22Rv1 (cell line): Measurements from ENCODE around the gene DNMT3A.

Experiments
- H3K27ac ChIP-seq: fragments of 450-650 bp; 2 replicates; pipeline ENCODE4 v1.5.1; 2017
- ZFX ChIP-seq: fragments of 450-650 bp; IDR thresholded peaks from 2 replicates; pipeline ENCODE4 v1.6.1; 2017; ENCODE audit warnings: antibody characterized with exemption, borderline replicate concordance
- TF ChIP-seq, protein P1 (sequence below): fragments of 450-650 bp; IDR thresholded peaks from 2 replicates; pipeline ENCODE4 v1.5.1; 2017; ENCODE audit warnings: mild to moderate bottlenecking

Gene DNMT3A

DNA sequence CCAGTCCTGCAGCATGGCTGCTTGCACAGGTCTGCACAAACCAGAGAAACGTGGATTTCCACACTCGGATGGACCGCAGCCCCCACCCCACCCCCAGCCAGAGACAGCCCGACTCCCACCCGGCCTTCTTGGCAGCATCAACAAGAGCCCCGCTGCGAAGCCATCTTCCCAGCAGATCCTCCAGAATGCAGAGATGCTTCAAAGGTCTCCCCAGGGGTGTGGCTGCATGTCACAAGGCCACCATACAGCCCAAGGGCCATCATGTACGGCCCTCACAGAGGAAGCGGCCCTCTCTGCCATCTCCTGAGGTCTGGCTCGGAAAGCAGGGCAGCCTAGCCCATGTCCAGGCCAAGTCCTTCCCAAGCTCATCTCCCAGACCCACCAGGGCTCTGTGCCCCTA is 11.5 kb downstream of the DNMT3A start:
- TF ChIP-seq, protein P1, sequence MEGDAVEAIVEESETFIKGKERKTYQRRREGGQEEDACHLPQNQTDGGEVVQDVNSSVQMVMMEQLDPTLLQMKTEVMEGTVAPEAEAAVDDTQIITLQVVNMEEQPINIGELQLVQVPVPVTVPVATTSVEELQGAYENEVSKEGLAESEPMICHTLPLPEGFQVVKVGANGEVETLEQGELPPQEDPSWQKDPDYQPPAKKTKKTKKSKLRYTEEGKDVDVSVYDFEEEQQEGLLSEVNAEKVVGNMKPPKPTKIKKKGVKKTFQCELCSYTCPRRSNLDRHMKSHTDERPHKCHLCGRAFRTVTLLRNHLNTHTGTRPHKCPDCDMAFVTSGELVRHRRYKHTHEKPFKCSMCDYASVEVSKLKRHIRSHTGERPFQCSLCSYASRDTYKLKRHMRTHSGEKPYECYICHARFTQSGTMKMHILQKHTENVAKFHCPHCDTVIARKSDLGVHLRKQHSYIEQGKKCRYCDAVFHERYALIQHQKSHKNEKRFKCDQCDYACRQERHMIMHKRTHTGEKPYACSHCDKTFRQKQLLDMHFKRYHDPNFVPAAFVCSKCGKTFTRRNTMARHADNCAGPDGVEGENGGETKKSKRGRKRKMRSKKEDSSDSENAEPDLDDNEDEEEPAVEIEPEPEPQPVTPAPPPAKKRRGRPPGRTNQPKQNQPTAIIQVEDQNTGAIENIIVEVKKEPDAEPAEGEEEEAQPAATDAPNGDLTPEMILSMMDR = no peak
- no peak for TF ChIP-seq ZFX
- H3K27ac ChIP-seq = no peak overlapping the region

DNA sequence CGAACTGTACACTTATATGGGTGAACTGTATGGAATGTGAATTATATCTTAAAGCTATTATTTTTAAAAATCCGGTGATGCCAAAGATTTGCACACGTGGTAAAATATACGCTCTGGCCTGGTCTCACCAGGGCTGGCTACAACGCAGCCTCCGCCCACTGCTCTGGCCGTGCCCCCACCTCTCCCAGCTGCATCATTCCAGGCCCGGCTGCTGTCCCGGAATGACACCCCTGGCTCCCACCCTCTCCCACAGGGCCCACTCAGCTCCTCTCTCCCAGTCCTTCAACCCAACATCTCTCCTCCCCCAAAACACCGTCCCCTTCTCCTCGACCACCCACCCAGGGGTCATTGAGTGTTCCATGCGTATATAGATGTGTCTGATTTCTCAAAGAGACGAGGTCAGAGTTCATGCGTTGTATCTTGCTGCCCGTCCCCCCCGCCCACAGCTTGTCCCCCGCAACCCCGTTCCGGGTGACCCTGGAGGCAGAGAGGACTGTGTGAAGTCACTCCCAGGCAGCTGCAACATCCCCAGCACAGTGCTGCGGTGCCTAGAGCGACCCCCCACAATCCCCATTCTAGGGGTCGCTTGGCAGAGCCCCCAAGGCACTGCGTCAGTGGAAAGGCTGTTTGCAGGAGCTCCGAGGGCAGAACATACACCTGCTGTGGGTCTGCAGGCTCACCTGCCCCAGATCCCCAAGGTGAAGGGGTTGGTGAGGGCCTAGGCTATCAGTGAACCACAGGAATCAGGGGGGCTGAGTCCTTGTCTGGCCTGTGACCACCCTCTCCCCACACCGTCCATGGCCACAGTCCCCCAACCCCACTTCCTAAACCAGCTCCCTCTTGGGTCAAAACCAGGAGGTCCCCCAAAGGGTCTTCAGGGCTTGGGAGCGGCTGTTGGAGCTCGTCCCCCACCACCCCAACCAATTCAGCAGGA is 13.3 kb downstream of the DNMT3A start:
- TF ChIP-seq, protein P1 = no peak
- TF ChIP-seq ZFX = no peak
- no peak overlapping the region for H3K27ac ChIP-seq

DNA sequence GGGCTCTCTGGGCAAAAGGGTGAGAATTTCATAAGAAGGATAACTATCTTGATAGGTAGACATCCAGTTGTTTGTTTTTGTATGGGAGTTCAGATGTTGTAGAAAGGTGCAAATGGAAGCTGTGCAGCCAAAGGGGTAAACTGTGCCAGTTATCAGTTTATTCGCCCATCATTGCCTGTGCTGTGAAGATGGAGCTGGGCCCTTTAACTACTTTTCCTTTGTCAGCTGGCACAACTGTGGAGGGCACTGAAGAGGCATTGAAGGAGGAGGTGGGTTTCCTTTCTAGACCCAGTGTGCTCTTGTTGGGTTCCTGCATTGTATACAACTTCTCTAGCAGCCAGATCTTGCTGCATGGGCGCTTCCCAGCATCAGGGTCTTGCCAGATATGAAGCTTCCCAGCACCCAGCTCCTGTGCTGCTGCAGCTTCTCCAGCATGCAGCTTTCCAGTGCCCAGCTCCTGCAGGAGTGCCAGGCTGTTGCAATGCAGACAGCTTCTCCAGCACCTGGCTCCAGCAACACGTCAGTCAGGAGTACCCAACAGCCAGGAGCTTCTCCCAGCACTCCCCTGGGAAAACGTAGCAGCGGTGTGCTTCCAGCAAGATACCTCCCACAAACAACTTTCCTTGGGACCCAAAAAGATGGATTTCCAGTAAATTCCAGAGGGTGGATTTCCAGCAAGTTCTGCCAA is 15.3 kb downstream of the DNMT3A start:
- TF ChIP-seq, protein P1 = no peak
- TF ChIP-seq ZFX = no peak
- no peak overlapping the region for H3K27ac ChIP-seq

DNA sequence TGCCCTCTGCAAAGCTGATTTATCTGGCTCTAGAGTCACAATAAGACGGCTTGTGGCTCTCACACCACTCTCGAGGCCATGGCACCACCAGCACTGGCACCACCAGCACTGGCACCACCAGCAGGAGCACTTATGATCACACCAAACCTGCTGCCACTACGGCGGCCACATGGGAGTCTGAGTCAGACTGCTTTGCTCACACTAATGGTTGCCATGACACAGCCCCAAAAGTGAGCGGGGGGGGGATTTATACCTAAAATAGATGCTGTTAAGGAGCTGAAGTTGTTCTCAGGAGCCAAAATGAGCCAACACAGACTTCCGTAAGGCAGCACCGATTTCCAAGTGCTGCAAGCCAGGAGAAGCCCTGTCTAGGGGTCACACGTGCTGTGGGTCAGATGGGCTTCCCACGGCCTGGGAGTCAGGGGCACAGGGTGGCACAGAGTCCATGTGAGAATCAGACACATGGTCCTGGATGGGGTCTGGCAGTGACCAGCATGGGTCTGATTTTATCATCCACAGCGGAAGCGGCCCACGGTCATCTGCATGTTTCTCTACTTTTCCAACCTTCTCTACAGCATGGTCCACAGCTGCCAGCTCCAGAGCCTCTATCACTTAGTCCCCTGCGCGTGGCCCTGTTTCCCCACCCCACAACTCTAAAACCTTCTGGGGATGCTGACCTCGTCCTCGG is 16.7 kb downstream of the DNMT3A start:
- TF ChIP-seq, protein P1 = no peak
- TF ChIP-seq ZFX = no peak
- H3K27ac ChIP-seq = no peak overlapping the region

DNA sequence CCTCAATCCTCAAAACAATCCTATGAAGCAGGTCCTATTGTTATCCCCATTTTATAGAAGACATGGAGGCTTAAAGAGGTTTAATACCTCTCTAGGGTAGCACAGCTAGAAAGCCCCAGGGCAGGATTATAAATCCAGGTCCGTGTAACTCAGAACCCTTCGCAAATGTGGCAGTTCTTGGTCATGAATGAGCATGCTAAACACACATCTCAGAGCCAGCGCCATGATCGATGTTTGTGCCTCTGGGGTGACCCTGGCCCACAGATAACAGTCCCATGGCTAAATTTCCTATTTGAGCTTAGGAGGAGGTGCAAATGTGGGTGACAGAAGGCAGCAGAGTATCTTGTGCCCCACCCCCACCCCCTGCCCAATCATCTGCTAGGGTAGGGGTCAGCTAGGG is 17.5 kb downstream of the DNMT3A start:
- TF ChIP-seq, protein P1 = no peak
- TF ChIP-seq ZFX = no peak
- no peak overlapping the region for H3K27ac ChIP-seq

DNA sequence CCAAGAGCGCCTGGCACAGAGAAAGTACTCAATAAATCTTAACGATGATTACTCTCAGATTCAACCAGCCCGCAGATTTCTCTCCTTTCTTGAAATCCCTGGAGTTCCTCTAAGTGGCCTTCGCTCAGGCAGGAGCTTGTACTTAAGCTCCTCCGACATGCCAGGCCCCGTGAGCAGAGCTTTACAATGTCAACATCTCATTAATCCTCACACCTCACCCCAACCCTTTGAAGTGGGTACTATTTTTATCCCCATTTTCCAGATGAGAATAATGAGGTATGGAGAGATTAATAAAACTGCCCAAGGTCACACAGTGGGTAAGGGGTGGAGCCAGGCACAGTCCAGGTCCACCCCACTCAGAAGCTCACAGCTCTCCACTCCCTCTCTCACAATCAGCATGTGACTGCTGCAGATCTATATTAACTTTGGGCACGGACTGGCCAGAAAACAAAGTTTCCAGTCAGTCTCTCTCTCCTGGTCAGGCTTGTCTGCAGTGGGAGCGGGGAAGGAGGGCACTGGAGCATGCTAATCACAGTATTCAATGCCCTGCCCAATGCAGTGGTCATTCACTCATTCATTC is 18.0 kb downstream of the DNMT3A start:
- H3K27ac ChIP-seq = no peak overlapping the region
- TF ChIP-seq, protein P1 = no peak
- no peak for TF ChIP-seq ZFX
